ENCODE data around the gene SPCS1. TPM values are rescaled to one million over a fixed set of nuclear protein-coding genes. Genes with fewer than 3 reads are reported as not detected.

SPCS1 gene
- total and polyA plus RNA-seq, 4 experiments from 2014 or later: 90.5 to 331 (median 205) TPM

GRCh38 chr3:52694528-52695189, 11.2 kb upstream of the SPCS1 start:
- H3K9me3 ChIP-seq (ENCODE audit: control insufficient read depth in 1 of 2, low read length in 2 of 2): no peaks in the 10 kb centered on the region
- DNase-seq: no peak
- H3K4me1 Mint-ChIP-seq: peaks cover 2 to 11% (median 7%) of the 10 kb centered on the region in 4 donors
- H3K27me3 ChIP-seq (ENCODE audit: insufficient read depth, low read length): no peaks in the 10 kb centered on the region
- intact Hi-C loops (cut with micrococcal nuclease): no loop called here
- no peak overlapping the region for H3K4me3 ChIP-seq (ENCODE audit: low read length in 2 of 2)
- CTCF ChIA-PET (ENCODE audit: partially characterized antibody): no interaction called here
- no peak overlapping the region for H3K27ac ChIP-seq (ENCODE audit: low read depth, low read length)
- no peaks in the 10 kb centered on the region for H3K9me3 Mint-ChIP-seq
- H3K27ac Mint-ChIP-seq: peak overlapping the region in 1 of 7 donors; percentile 73
- POLR2A ChIA-PET (ENCODE audit: partially characterized antibody): interaction anchor here (3.0 kb wide), 1 partner anchor 11 kb away, joined by 11 read pairs; the partner anchor contains the start of genes GLT8D1 and SPCS1
- H3K36me3 ChIP-seq (ENCODE audit: insufficient read depth, low read length): peaks cover 75% of the 10 kb centered on the region
- H3K27me3 Mint-ChIP-seq: no peaks in the 10 kb centered on the region
- H3K4me1 ChIP-seq (ENCODE audit: insufficient read depth, low read length): no peaks in the 10 kb centered on the region
- H3K4me3 Mint-ChIP-seq: no peak overlapping the region
- peaks cover 43 to 79% of the 10 kb centered on the region in 2 donors for H3K36me3 Mint-ChIP-seq

GRCh38 chr3:52695798-52696671, 9.9 kb upstream of the SPCS1 start:
- ChIA-PET CTCF (ENCODE audit: partially characterized antibody) (no interaction called here), POLR2A (ENCODE audit: partially characterized antibody) (interaction anchor here (1.9 to 3.0 kb wide), 2 partner anchors 9 to 10 kb away, joined by 6 to 11 read pairs; partner anchors contain the start of genes GLT8D1, GNL3 and SPCS1)
- intact Hi-C loops (cut with micrococcal nuclease): no loop called here
- Mint-ChIP-seq H3K36me3 (peaks cover 32 to 70% of the 10 kb centered on the region in 2 donors), H3K27ac (peak overlapping the region in 1 of 7 donors; percentile 65), H3K9me3 (no peaks in the 10 kb centered on the region), H3K4me3 (no peak overlapping the region), H3K4me1 (peaks cover 1 to 15% (median 6%) of the 10 kb centered on the region in 4 donors), H3K27me3 (no peaks in the 10 kb centered on the region)
- Histone ChIP-seq H3K27ac (ENCODE audit: low read depth, low read length) (no peak overlapping the region), H3K9me3 (ENCODE audit: control insufficient read depth in 1 of 2, low read length in 2 of 2) (no peaks in the 10 kb centered on the region), H3K27me3 (ENCODE audit: insufficient read depth, low read length) (no peaks in the 10 kb centered on the region), H3K36me3 (ENCODE audit: insufficient read depth, low read length) (peaks cover 68% of the 10 kb centered on the region), H3K4me3 (ENCODE audit: low read length in 2 of 2) (no peak overlapping the region), H3K4me1 (ENCODE audit: insufficient read depth, low read length) (no peaks in the 10 kb centered on the region)
- DNase-seq: no peak

- Mint-ChIP-seq H3K4me1 (peaks cover 1 to 15% (median 6%) of the 10 kb centered on the region in 4 donors), H3K36me3 (peaks cover 27 to 62% of the 10 kb centered on the region in 2 donors), H3K27me3 (no peaks in the 10 kb centered on the region), H3K9me3 (no peaks in the 10 kb centered on the region), H3K27ac (peak overlapping the region in 5 of 7 donors; percentile 15 to 64 (median 63)), H3K4me3 (no peak overlapping the region)
- H3K27ac ChIP-seq (ENCODE audit: low read depth, low read length): no peak overlapping the region
- intact Hi-C loops (cut with micrococcal nuclease): no loop called here
- peaks cover 61% of the 10 kb centered on the region for H3K36me3 ChIP-seq (ENCODE audit: insufficient read depth, low read length)
- H3K27me3 ChIP-seq (ENCODE audit: insufficient read depth, low read length): no peaks in the 10 kb centered on the region
- DNase-seq: no peak
- no peaks in the 10 kb centered on the region for H3K9me3 ChIP-seq (ENCODE audit: control insufficient read depth in 1 of 2, low read length in 2 of 2)
- no peaks in the 10 kb centered on the region for H3K4me1 ChIP-seq (ENCODE audit: insufficient read depth, low read length)
- POLR2A ChIA-PET (ENCODE audit: partially characterized antibody): interaction anchor here (1.9 to 3.0 kb wide), 2 partner anchors 9 to 10 kb away, joined by 6 to 11 read pairs; partner anchors contain the start of genes GLT8D1, GNL3 and SPCS1
- H3K4me3 ChIP-seq (ENCODE audit: low read length in 2 of 2): no peak overlapping the region
- CTCF ChIA-PET (ENCODE audit: partially characterized antibody): no interaction called here
These were observed 8.9 kb upstream of the SPCS1 start for GRCh38 chr3:52696830-52697631.

GRCh38 chr3:52697632-52697965, 8.3 kb upstream of the SPCS1 start:
- H3K9me3 Mint-ChIP-seq: no peaks in the 10 kb centered on the region
- peaks cover 55% of the 10 kb centered on the region for H3K36me3 ChIP-seq (ENCODE audit: insufficient read depth, low read length)
- intact Hi-C loops (cut with micrococcal nuclease): no loop called here

GRCh38 chr3:52703341-52703740, 2.6 kb upstream of the SPCS1 start:
- POLR2A ChIA-PET (ENCODE audit: partially characterized antibody): interaction anchor here (1.6 kb wide), 1 partner anchor 18 kb away, joined by 9 read pairs; the partner anchor contains the start of genes GNL3 and PBRM1
- Mint-ChIP-seq H3K4me3 (peak overlapping the region in 6 of 8 donors; percentile 17 to 77 (median 54)), H3K27ac (peak overlapping the region in 2 of 7 donors; percentile 60 to 99)

More at GRCh38 chr3:52697632-52697965, 8.3 kb upstream of the SPCS1 start:
- H3K27me3 Mint-ChIP-seq: no peaks in the 10 kb centered on the region
- ChIA-PET CTCF (ENCODE audit: partially characterized antibody) (no interaction called here), POLR2A (ENCODE audit: partially characterized antibody) (interaction anchor here (3.0 kb wide), 1 partner anchor 8 kb away, joined by 11 read pairs; the partner anchor contains the start of genes GLT8D1 and SPCS1)
- peak overlapping the region in 5 of 7 donors; percentile 15 to 64 (median 63) for H3K27ac Mint-ChIP-seq
- no peaks in the 10 kb centered on the region for H3K4me1 ChIP-seq (ENCODE audit: insufficient read depth, low read length)
- H3K27ac ChIP-seq (ENCODE audit: low read depth, low read length): no peak overlapping the region
- H3K9me3 ChIP-seq (ENCODE audit: control insufficient read depth in 1 of 2, low read length in 2 of 2): no peaks in the 10 kb centered on the region
- H3K36me3 Mint-ChIP-seq: peaks cover 26 to 58% of the 10 kb centered on the region in 2 donors
- no peak for DNase-seq
- H3K27me3 ChIP-seq (ENCODE audit: insufficient read depth, low read length): no peaks in the 10 kb centered on the region
- H3K4me3 Mint-ChIP-seq: no peak overlapping the region
- H3K4me1 Mint-ChIP-seq: peaks cover 1 to 15% (median 6%) of the 10 kb centered on the region in 4 donors
- H3K4me3 ChIP-seq (ENCODE audit: low read length in 2 of 2): no peak overlapping the region

GRCh38 chr3:52704611-52705437, 1.1 kb upstream of the SPCS1 start:
- H3K4me3 Mint-ChIP-seq: peak overlapping the region; percentile 92 to 98 (median 96)
- peaks cover 0 to 31% of the 10 kb centered on the region in 2 donors for H3K36me3 Mint-ChIP-seq
- ChIA-PET POLR2A (ENCODE audit: partially characterized antibody) (interaction anchor here (1.1 to 3.6 kb wide), 10 partner anchors 9 to 339 kb away, joined by 3 to 26 read pairs (median 8); partner anchors contain the start of genes GNL3, NEK4 and PBRM1), CTCF (ENCODE audit: partially characterized antibody) (no interaction called here)
- Histone ChIP-seq H3K4me1 (ENCODE audit: insufficient read depth, low read length) (peaks cover 39% of the 10 kb centered on the region), H3K36me3 (ENCODE audit: insufficient read depth, low read length) (peaks cover 16% of the 10 kb centered on the region), H3K27me3 (ENCODE audit: insufficient read depth, low read length) (no peaks in the 10 kb centered on the region), H3K9me3 (ENCODE audit: control insufficient read depth in 1 of 2, low read length in 2 of 2) (no peaks in the 10 kb centered on the region), H3K4me3 (ENCODE audit: low read length in 2 of 2) (peak overlapping the region; percentile 75 to 99), H3K27ac (ENCODE audit: low read depth, low read length) (peak overlapping the region; percentile 87)
- intact Hi-C loops (cut with micrococcal nuclease): no loop called here
- no peaks in the 10 kb centered on the region for H3K9me3 Mint-ChIP-seq
- H3K27me3 Mint-ChIP-seq: no peaks in the 10 kb centered on the region
- DNase-seq: peak in 1 of 5 donors; percentile 8
- H3K4me1 Mint-ChIP-seq: peaks cover 16 to 46% (median 27%) of the 10 kb centered on the region in 4 donors
- peak overlapping the region; percentile 89 to 99 (median 96) for H3K27ac Mint-ChIP-seq

More at GRCh38 chr3:52703341-52703740, 2.6 kb upstream of the SPCS1 start:
- Histone ChIP-seq H3K36me3 (ENCODE audit: insufficient read depth, low read length) (peaks cover 10% of the 10 kb centered on the region), H3K27me3 (ENCODE audit: insufficient read depth, low read length) (no peaks in the 10 kb centered on the region), H3K4me3 (ENCODE audit: low read length in 2 of 2) (no peak overlapping the region), H3K9me3 (ENCODE audit: control insufficient read depth in 1 of 2, low read length in 2 of 2) (no peaks in the 10 kb centered on the region), H3K4me1 (ENCODE audit: insufficient read depth, low read length) (peaks cover 39% of the 10 kb centered on the region), H3K27ac (ENCODE audit: low read depth, low read length) (no peak overlapping the region)
- Mint-ChIP-seq H3K27me3 (no peaks in the 10 kb centered on the region), H3K36me3 (peaks cover 0 to 30% of the 10 kb centered on the region in 2 donors), H3K4me1 (peaks cover 16 to 49% (median 26%) of the 10 kb centered on the region in 4 donors), H3K9me3 (no peaks in the 10 kb centered on the region)
- CTCF ChIA-PET (ENCODE audit: partially characterized antibody): no interaction called here
- no peak for DNase-seq
- intact Hi-C loops (cut with micrococcal nuclease): no loop called here

Data from CD4-positive, alpha-beta memory T cell (primary cell).